Keratinocyte (primary cell): ENCODE results near the gene TSSC4.

Source experiments
- CTCF ChIP-seq, 3 experiments: IDR thresholded peaks in 1 of 3; conservative IDR thresholded peaks in 1 of 3; optimal IDR thresholded peaks in 1 of 3; 2 replicates in 2 of 3; 3 replicates in 1 of 3; pipeline versions ENCODE3 to v1.5.1; 2011; ENCODE audit warnings: low read length in 3 of 3, mild to moderate bottlenecking in 3 of 3, moderate library complexity in 2 of 3, control low read depth in 1 of 3, inconsistent platforms in 1 of 3; ENCODE audit not compliant: insufficient read depth in 2 of 3; ENCODE audit errors: extremely low read depth in 1 of 3
- EZH2 ChIP-seq: IDR thresholded peaks from one replicate; pipeline ENCODE4 v1.6.1; 2012; ENCODE audit warnings: inconsistent platforms, mild to moderate bottlenecking, low read length, moderate library complexity

DNA sequence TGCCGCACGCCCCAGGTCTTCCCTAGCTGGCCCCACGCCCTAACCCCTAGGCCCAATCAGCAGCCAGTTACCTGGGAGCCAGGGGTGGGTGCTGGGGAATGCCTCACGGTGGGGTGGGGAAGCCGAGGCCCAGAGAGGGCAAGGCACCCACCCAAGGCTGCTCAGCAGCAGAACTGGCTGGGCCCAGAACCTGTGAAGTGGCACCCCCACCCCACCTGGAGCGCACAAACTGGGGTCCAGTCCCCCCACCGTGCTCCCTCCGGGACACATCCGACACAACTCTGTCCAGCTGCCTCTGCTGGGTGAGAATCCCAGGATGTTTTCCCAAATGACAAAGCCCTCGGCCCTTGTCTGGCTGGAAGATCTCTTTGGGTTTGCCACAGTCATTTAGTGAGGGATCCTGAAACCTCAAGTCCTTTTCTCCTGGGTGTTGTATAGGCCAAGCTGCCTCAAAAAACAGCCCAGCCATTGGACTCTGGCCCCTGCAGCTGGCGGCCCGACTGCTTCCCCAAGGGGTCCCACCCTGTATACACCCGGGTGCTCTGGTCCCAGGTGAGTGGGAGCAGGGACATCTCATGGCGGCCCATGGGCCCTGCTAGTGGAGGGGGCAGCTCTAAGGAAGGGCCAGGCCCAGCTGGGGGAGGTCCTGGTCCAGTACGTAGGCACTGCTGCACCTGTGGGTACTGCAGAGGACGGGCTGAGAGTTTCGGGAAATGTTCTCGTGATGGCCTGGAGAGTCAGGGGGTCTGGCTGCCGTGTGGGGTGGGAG is 20.9 kb downstream of the TSSC4 start:
- TF ChIP-seq CTCF (optimal IDR thresholded peaks at IDR 0.05 in 1 of 3, IDR thresholded peaks at IDR 0.05 in 1 of 3, conservative IDR thresholded peaks at IDR 0.05 in 1 of 3; ENCODE audit: extremely low read depth in 1 of 3, insufficient read depth in 2 of 3, low read length in 3 of 3), result no peak
- TF ChIP-seq EZH2, result no peak
